ENCODE results near the gene CHAMP1.

DNA sequence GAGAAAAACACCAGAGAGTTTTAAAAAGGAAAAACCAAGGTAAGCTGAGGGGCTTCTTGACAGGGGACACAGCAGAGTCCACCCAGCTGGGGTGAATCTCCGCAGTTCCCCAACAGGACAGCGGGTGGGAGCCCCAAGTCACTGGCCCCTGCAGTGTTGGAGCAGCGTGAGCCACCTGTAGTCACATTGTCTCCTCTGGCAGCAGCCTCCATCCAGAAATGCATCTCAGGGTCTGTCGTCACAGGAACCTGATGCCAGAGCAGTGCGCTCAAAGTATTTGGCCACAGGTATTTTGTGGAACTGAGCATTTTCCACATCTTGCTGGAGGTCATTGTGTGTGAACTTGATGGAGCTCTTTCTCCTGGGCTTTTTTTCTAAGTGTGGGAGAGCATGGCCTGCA, 24.7 kb downstream of the CHAMP1 start:
- TF ChIP-seq POLR2A (IDR thresholded peaks at IDR 0.05; ENCODE audit: low read depth, low read length) (no peak), POLR2AphosphoS5 (IDR thresholded peaks at IDR 0.05; ENCODE audit: low read depth, low read length) (no peak), TAF1 (IDR thresholded peaks at IDR 0.05; ENCODE audit: borderline replicate concordance, low read depth, low read length) (no peak)

Measured in GM12892 (cell line).